ENCODE measurements around the gene MBD5.

Gene MBD5

DNA sequence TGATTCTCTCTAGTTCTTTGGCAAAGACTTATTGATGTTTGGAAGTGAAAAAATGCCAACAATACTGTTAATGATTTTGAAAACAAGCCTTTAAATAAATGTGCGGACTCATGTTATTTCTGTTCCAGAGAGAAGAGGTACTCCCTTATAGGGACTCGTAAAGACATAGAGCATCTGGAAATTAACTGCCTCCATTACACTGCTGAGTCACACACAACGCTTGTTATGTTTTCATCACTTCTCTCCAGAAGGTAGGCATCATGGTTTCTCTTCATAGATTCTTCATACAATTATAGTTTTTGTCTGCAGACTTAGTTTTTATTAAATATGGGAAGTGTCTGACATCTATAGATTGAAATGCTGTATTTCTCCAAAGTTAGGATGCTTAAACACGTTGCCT lies 321.2 kb downstream of the MBD5 start:
- no peak for DNase-seq

- DNase-seq: no peak
Observed at GRCh38 chr2:148350199-148350598, 329.3 kb downstream of the MBD5 start.

GRCh38 chr2:148351437-148352143 lies 330.7 kb downstream of the MBD5 start:
- no peak for DNase-seq

DNA sequence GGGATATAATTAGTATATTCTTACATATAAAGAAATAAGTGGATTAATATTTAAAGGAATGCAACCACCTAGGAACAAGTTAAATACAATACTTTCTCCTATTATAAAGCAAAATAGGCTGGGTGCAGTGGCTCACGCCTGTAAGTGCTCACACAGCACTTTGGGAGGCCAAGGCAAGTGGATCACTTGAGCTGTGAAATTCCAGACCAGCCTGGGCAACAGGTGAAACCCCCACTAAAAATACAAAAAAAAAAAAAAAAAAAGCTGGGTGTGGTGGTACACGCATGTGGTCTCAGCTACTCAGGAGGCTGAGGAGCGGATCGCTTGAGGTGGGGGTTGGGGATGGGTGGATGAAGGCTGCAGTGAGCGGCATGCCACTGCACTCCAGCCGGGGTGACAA lies 337.5 kb downstream of the MBD5 start:
- DNase-seq: no peak

- DNase-seq: no peak
Observed at GRCh38 chr2:148360662-148361061, 339.8 kb downstream of the MBD5 start.

GRCh38 chr2:148362144-148362796 lies 341.4 kb downstream of the MBD5 start:
- DNase-seq: no peak

- no peak for DNase-seq
Observed at GRCh38 chr2:148375214-148375613, 354.3 kb downstream of the MBD5 start.

- no peak for DNase-seq
Observed at GRCh38 chr2:148391324-148391723, 370.4 kb downstream of the MBD5 start.

DNA sequence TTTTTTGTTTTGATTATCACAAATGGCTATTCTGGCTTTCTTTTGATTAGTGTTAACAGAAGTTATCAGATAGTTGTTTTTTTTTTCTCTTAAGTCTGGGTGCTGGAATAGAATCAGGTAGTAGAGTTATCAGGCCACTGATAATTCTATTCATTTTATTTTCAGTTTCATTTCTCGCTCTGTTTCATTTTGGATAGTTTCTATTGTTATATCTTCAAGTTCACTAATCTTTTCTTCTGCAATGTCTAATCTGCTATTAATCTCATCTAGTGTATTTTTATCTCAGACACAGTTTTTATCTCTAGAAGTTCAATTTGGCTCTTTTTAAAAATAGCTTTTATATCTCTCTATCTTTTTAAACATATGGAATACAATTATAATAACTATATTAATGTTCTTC lies 381.9 kb downstream of the MBD5 start:
- no peak for DNase-seq

DNA sequence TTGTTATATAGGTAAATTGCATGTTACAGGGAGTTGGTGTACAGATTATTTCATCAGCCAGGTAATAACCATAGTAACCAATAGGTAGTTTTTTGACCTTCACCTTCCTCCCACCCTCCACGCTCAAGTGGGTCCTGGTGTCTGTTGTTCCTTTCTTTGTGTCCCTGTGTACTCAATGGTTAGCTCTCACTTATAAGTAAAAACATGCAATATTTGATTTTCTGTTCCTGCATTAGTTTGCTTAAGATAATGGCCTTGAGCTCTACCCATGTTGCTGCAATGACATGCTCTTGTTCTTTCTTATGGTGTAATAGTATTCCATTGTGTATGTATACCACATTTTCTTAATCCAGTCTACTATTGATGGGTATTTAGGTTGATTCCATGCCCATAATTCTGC lies 390.0 kb downstream of the MBD5 start:
- DNase-seq: no peak

DNA sequence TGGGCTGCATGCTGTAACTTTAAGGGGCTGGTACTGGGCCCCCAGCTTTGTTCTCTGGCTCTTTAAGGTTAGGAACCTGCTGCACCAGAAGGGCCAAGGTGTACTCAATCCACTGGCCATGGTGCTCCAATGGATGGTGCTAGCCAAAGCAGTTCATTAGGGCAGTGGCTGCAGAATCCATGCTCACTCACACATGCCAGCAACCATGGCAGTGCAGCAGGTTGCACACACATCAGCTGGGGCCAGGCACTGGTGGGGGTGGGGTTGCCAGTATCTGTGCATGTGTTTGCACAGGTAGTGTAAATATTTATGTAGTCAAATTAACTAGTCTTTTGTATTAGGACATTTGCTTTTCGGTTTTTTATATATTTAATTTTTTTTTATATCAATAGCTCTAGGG lies 395.4 kb downstream of the MBD5 start:
- DNase-seq: no peak

GRCh38 chr2:148430101-148430500 lies 409.2 kb downstream of the MBD5 start:
- DNase-seq: no peak

GRCh38 chr2:148447877-148448276 lies 427.0 kb downstream of the MBD5 start:
- no peak for DNase-seq

DNA sequence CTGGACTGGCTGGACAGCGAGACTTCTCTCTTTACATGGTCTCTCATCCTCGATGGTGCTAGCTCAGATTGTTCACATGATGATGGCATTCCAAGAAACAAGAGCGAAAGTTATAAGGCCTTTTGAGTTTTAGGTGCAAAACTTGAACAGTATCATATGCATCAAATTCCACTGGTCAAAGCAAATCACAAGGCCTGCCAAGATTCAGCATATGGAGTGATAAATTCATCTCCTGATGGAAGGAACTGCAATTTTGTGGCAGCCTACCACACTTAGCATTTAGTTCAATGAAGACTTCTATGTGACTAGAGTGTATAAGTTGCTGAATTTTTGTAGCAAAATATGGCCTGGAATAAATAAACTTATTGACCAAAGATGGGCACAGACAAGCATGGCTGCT lies 429.6 kb downstream of the MBD5 start:
- no peak for DNase-seq

- no peak for DNase-seq
Observed at GRCh38 chr2:148451046-148451445, 430.2 kb downstream of the MBD5 start.

DNA sequence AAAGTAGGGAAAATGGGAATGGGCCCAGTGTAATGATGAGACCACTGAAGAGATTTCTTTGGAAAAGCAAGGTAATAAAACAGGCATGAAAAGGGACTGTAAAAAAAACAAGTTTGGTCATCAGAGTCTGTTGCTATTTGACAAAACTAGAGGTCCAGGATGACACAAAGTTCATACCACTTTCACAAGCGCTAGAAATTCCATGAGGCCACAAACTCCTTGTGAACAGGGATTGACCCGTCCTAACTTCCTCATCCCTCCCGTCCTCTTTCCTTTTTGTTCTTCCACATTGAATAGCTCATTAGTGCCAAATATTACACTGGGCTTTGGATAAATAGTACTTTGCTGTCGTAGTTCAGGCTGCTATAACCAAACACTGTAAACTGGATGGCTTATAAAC lies 434.9 kb downstream of the MBD5 start:
- DNase-seq: no peak

DNA sequence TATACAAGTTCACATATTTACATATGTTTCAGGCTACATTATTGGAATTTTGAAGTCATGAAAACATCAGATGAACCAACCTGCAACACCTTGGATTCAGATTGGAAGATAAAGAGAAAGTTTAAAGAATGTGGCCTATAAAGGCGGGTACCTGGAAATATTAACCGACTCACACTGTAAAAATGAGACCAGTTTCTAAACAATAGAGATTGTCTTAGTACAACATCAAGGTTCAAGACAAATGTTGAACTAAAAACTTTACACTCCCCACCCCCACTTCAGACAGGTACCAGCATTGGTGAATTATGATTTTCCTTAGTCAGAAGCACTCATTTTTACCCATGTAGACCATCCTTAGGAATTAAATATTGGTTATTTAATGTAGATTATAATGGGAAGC lies 437.3 kb downstream of the MBD5 start:
- DNase-seq: no peak

GRCh38 chr2:148459377-148459778 lies 438.5 kb downstream of the MBD5 start:
- DNase-seq: no peak

DNA sequence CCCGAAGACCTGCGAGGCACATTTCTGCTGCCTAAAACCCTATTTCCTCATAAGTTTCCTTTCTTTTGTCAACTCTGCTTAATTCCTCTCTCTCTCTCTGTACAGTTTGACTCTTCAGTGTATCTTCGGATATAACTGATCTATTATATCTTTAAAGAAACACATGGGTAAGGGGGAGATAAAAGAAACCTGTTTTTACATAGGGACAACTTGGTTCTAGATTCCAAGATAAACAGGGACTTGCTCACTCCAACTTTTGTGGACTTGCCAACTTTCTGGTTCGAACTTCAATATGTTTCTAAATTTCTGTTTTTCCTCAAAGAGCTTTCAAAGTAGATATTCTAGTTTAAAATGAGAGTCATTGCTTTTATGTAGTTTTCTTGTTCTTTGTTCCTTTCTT lies 441.0 kb downstream of the MBD5 start:
- DNase-seq: no peak

- DNase-seq: no peak
Observed at GRCh38 chr2:148475626-148476025, 454.7 kb downstream of the MBD5 start.

- no peak for DNase-seq
Observed at GRCh38 chr2:148479398-148479797, 458.5 kb downstream of the MBD5 start.

GRCh38 chr2:148483665-148484064 lies 462.8 kb downstream of the MBD5 start:
- DNase-seq: no peak

- no peak for DNase-seq
Observed at GRCh38 chr2:148484066-148484465, 463.2 kb downstream of the MBD5 start.

DNA sequence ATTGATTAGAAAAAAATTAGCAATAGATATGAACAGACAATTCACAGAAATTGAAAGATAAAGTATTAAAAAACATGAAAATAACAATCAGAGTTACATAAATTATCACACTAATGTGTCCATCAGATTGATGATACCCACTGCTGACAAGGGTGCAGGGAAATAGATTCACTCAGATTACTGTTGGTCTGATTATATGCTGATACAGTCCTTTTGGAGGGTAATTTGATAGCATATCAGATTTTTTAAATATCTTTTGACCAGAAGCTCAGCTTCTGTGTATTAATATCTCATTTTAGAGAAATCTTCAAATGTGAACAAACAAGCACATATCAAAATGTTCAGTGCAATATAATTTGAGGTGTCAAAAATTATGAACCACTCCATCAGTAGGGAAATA lies 465.8 kb downstream of the MBD5 start:
- no peak for DNase-seq

GRCh38 chr2:148487439-148487838 lies 466.5 kb downstream of the MBD5 start:
- no peak for DNase-seq

All from CD4-positive, alpha-beta T cell treated with Interleukin-4 for 4 hours (primary cell).